Central memory CD8-positive, alpha-beta T cell (primary cell): ENCODE data around the gene THBS2.

Experiments
- ATAC-seq: fragments of 150-1000 bp; cut with Tn5 transposase; replicated peaks from 2 replicates; pipeline ENCODE4 v1.10.0; 2022; ENCODE audit warnings: mild to moderate bottlenecking, moderate FRiP score, moderate number of reproducible peaks; ENCODE audit not compliant: poor library complexity, severe bottlenecking; ENCODE audit errors: extremely low read depth
- DNase-seq, 2 donors: peaks; one replicate each; pipeline ENCODE4 v3.0.0; 2021; ENCODE audit warnings: low spot score in 2 of 2
- H3K27ac Mint-ChIP-seq: one replicate; pipeline ENCODE4 v1.8.0; 2022; ENCODE audit warnings: low read depth, mild to moderate bottlenecking, moderate library complexity, mixed read lengths
- H3K27me3 Mint-ChIP-seq: one replicate; pipeline ENCODE4 v1.8.0; 2022; ENCODE audit warnings: mixed read lengths
- H3K36me3 Mint-ChIP-seq: one replicate; pipeline ENCODE4 v1.8.0; 2022; ENCODE audit warnings: mild to moderate bottlenecking, moderate library complexity, mixed read lengths; ENCODE audit not compliant: insufficient read depth
- H3K4me1 Mint-ChIP-seq: one replicate; pipeline ENCODE4 v1.8.0; 2022; ENCODE audit warnings: mixed read lengths
- H3K4me3 Mint-ChIP-seq: one replicate; pipeline ENCODE4 v1.8.0; 2022; ENCODE audit warnings: mild to moderate bottlenecking, moderate library complexity, mixed read lengths
- H3K9me3 Mint-ChIP-seq: one replicate; pipeline ENCODE4 v1.8.0; 2022; ENCODE audit warnings: mixed read lengths

Gene THBS2

GRCh38 chr6:169254456-169255316 lies 1.0 kb upstream of the THBS2 start:
- H3K36me3 Mint-ChIP-seq, result no peaks in the 10 kb centered on the region
- no peak for DNase-seq
- H3K27me3 Mint-ChIP-seq, result peaks cover 74% of the 10 kb centered on the region
- ATAC-seq, result no peak
- H3K4me1 Mint-ChIP-seq, result peaks cover 14% of the 10 kb centered on the region
- H3K9me3 Mint-ChIP-seq, result no peaks in the 10 kb centered on the region
- no peak overlapping the region for H3K27ac Mint-ChIP-seq
- no peak overlapping the region for H3K4me3 Mint-ChIP-seq

DNA sequence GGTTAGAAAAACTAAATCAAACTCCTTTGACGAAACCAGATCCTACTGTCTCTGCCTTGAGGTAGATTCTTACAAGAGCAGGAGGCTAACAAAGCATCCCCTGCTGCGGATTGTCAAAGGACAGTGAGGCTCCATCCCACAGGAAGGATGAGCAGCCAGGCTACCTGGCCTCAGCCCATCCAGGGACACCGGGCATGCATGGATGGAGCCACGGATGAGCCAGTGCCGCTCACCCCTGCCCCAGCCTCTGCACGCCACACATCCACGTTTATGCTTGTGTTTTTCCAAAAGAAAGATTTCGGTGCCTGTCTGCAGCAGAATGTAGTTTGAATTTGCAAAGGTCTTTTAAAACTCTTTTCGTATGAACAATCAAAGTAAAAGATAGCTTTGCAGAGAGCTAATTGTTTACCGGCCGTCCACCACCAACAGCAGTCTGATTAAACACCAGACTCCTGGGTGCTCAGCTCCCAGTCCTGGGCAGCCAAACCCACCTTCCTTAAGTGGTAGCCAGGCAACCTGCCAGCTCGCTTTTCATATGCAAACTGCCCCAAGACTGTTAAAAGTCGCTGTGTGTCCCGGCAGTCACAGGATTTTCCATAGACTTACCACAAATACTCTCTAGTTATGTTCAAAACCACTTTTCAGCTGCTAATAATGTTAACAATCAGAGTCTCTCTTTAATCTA lies 999 bp downstream of the THBS2 start:
- Mint-ChIP-seq H3K4me1 (peaks cover 14% of the 10 kb centered on the region), H3K4me3 (no peak overlapping the region), H3K27me3 (peaks cover 72% of the 10 kb centered on the region)

DNA sequence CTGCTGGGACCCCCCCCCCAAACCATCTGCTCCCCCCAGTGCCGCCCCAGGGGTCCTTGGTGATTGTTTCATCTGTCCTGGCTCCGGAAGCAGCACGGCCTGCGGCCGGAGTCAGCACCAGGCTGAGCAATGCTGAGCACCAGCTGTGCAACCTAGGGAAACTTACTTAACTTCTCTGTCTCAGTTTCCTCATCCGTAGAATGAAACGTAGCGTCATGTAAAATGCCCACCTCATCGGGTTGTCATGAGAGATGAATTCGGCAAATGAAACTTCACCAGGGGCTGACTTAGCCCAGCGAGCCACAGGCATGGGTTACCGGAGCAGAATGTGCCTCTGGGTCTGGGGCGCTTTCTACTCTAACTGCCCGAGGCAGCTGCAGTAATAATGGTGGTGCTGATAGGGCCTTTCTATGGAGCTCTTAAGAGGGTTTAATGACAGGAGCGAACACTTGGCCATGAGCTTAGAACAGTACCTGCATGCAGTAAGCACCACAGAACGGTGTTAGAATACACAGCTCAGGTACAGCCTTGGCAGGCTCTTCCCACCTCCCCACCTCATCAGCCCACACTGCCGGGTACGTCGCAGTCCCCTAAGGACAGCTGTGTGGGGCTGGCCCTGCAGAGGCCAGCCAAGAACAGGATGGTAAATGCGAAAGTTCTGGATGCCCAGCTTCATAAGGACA lies 1.7 kb downstream of the THBS2 start:
- Mint-ChIP-seq H3K4me3 (no peak overlapping the region), H3K9me3 (no peaks in the 10 kb centered on the region), H3K27me3 (peaks cover 65% of the 10 kb centered on the region), H3K36me3 (no peaks in the 10 kb centered on the region), H3K4me1 (peaks cover 14% of the 10 kb centered on the region), H3K27ac (no peak overlapping the region)
- DNase-seq, result no peak
- ATAC-seq, result no peak

More for the DNA sequence above, 999 bp downstream of the THBS2 start:
- Mint-ChIP-seq H3K36me3 (no peaks in the 10 kb centered on the region), H3K9me3 (no peaks in the 10 kb centered on the region), H3K27ac (no peak overlapping the region)
- ATAC-seq (no peak), DNase-seq (no peak)

- no peak for ATAC-seq
These were observed 2.3 kb downstream of the THBS2 start for GRCh38 chr6:169251371-169251802.

GRCh38 chr6:169250660-169251059 lies 3.0 kb downstream of the THBS2 start:
- no peaks in the 10 kb centered on the region for H3K36me3 Mint-ChIP-seq
- ATAC-seq, result no peak
- no peak overlapping the region for H3K4me3 Mint-ChIP-seq
- H3K27ac Mint-ChIP-seq, result no peak overlapping the region
- peaks cover 14% of the 10 kb centered on the region for H3K4me1 Mint-ChIP-seq
- H3K9me3 Mint-ChIP-seq, result no peaks in the 10 kb centered on the region
- DNase-seq, result no peak
- H3K27me3 Mint-ChIP-seq, result peaks cover 52% of the 10 kb centered on the region

More at GRCh38 chr6:169251371-169251802, 2.3 kb downstream of the THBS2 start:
- DNase-seq, result no peak
- H3K9me3 Mint-ChIP-seq, result no peaks in the 10 kb centered on the region
- peaks cover 14% of the 10 kb centered on the region for H3K4me1 Mint-ChIP-seq
- peaks cover 59% of the 10 kb centered on the region for H3K27me3 Mint-ChIP-seq
- no peak overlapping the region for H3K27ac Mint-ChIP-seq
- no peaks in the 10 kb centered on the region for H3K36me3 Mint-ChIP-seq
- H3K4me3 Mint-ChIP-seq, result no peak overlapping the region

DNA sequence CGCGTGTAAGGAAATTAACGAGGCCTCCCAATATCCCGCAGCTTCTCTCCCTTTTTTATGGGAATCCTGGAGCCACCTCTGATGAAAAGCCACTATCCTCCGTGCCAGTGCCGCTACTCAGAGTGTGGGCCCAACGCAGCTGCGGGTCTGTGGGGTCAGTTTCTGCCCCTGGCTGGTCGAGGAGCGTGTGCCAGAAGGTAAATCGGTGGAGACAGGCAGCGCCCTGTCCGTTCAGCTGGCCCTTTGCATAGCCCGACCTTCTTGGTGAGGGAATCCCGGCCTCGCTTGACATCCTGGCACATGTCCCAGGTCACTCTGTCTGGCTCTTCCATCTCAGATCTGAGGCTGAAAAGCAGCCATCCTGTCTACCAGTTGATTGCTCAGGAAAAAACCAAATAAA lies 4.6 kb downstream of the THBS2 start:
- DNase-seq, result no peak
- Mint-ChIP-seq H3K36me3 (no peaks in the 10 kb centered on the region), H3K27me3 (peaks cover 36% of the 10 kb centered on the region), H3K9me3 (no peaks in the 10 kb centered on the region), H3K4me1 (peaks cover 13% of the 10 kb centered on the region), H3K4me3 (no peak overlapping the region), H3K27ac (no peak overlapping the region)
- no peak for ATAC-seq

DNA sequence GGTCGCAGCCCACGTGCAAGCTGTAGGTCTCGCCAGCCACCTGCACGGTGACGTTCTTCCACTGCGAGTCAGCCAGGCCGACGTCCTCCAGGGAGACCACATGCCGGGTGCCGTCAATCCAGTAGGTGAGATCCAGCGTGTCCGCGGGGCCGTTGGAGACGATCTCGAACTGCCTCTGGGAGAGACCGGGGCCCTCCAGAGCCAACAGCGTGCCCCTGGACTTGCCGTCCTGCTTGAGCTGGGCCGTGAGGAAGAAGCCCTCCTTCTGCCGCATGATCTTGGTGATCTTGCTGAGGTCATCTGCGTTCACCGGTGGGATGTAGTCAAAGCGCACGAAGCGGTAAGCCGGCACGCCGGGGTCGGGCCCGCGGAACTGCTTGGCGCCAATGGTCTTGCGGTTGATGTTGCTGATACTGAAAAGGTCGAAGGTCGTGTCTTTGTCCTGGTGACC lies 5.1 kb downstream of the THBS2 start:
- Mint-ChIP-seq H3K4me1 (peaks cover 8% of the 10 kb centered on the region), H3K27ac (no peak overlapping the region), H3K36me3 (no peaks in the 10 kb centered on the region), H3K27me3 (peaks cover 31% of the 10 kb centered on the region), H3K9me3 (no peaks in the 10 kb centered on the region), H3K4me3 (no peak overlapping the region)
- DNase-seq, result no peak
- ATAC-seq, result no peak

DNA sequence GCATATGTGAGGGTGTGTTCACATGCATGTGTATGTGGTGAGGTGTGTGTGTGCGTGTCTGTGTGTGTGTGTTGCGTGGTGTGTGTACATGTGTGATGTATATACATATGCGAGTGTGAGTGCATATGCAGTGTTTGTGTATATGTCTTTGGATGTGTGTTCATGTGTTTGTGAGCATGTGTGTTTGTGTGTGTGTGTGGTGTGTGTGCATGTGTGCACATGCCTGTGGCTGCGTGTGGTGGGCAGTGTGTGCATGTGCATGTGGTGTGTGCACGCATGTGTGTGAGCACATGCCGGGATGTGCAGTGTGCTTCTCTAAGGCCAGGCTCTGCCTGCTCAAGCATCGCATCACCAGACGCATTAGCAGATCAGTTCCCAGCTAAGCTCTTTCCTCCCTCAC lies 5.7 kb downstream of the THBS2 start:
- Mint-ChIP-seq H3K36me3 (no peaks in the 10 kb centered on the region), H3K27me3 (peaks cover 25% of the 10 kb centered on the region), H3K4me1 (peaks cover 2% of the 10 kb centered on the region), H3K9me3 (no peaks in the 10 kb centered on the region), H3K27ac (no peak overlapping the region), H3K4me3 (no peak overlapping the region)
- ATAC-seq (no peak), DNase-seq (no peak)

DNA sequence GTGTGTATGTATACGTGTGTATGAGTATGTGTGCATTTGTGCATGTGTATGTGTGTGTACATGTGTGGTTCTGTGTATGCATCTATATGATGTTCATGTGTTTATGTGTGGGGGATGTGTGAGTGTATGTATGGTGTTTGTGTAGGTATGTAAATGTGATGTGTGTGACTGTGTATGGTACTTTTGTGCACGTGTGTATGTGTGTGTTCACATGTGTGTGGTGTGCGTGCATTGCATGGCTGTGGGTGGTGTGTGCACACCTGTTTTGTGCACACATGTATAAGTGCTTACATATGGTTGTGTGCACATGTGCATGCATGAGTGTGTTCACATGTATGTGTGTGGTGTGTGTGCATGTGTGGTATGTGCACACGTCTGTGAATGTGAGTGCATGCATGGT lies 6.2 kb downstream of the THBS2 start:
- no peak for DNase-seq
- no peak for ATAC-seq
- H3K4me1 Mint-ChIP-seq, result no peaks in the 10 kb centered on the region

GRCh38 chr6:169246445-169246844 lies 7.2 kb downstream of the THBS2 start:
- Mint-ChIP-seq H3K27me3 (peaks cover 13% of the 10 kb centered on the region), H3K27ac (no peak overlapping the region), H3K36me3 (peaks cover 3% of the 10 kb centered on the region), H3K4me1 (no peaks in the 10 kb centered on the region), H3K4me3 (no peak overlapping the region), H3K9me3 (no peaks in the 10 kb centered on the region)
- no peak for DNase-seq
- no peak for ATAC-seq

More for the DNA sequence above, 6.2 kb downstream of the THBS2 start:
- H3K4me3 Mint-ChIP-seq, result no peak overlapping the region
- H3K27ac Mint-ChIP-seq, result no peak overlapping the region
- no peaks in the 10 kb centered on the region for H3K36me3 Mint-ChIP-seq
- H3K27me3 Mint-ChIP-seq, result peaks cover 20% of the 10 kb centered on the region
- no peaks in the 10 kb centered on the region for H3K9me3 Mint-ChIP-seq

DNA sequence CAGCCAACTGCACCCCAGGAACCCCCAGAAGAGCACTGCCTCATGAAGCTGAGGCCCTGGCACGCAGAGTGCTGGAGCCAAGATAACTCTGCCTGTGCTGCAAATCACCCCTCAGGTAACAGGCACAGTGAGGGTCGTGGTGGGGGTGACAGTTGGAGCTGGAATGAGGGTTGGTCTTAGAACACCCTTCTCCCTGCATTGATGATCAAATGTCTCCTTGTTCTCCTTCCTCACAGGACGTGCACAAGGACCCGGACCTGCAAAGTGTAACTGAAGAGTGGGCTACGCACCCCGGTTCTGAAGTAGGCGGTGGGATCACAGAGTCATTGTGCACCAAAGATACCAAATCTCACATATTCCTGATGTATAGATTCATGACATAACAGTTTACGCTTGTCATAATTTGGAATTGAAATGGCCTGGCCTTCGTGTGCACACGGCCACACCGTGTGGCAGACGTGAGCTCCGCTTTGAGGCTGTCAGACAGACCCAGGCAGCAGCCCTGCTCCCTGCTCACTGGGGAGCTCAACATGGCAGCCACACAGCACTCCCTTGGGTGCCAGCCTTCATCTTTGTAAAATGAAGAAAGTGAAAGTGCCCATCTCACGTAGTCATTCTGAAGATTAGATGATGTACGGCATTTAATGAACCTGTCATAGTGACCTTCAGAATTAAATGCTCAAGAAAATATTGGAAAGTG lies 8.8 kb downstream of the THBS2 start:
- DNase-seq (no peak), ATAC-seq (no peak)
- Mint-ChIP-seq H3K9me3 (no peaks in the 10 kb centered on the region), H3K27ac (no peak overlapping the region), H3K27me3 (peaks cover 15% of the 10 kb centered on the region), H3K4me3 (no peak overlapping the region), H3K4me1 (no peaks in the 10 kb centered on the region), H3K36me3 (peaks cover 3% of the 10 kb centered on the region)

GRCh38 chr6:169243661-169244060 lies 10.0 kb downstream of the THBS2 start:
- Mint-ChIP-seq H3K4me1 (no peaks in the 10 kb centered on the region), H3K9me3 (no peaks in the 10 kb centered on the region), H3K27me3 (peaks cover 26% of the 10 kb centered on the region), H3K27ac (no peak overlapping the region), H3K4me3 (no peak overlapping the region), H3K36me3 (peaks cover 3% of the 10 kb centered on the region)
- ATAC-seq (no peak), DNase-seq (no peak)
